OCI-LY7 (cell line): ENCODE results near the gene L3HYPDH. TPM values are rescaled to one million over a fixed set of nuclear protein-coding genes. Genes with fewer than 3 reads are reported as not detected.

ENCODE experiments used
- BruUV-seq: library from RNA; stranded (reverse); fragments of 400-500 nt; replicated peaks from 2 replicates; lab custom pipeline; 2021; lab: Mats Ljungman, UMichigan
- CTCF ChIA-PET: fragments of 300-600 bp; sonication (Branson Sonifier 250); formaldehyde crosslinking; loops from one replicate; lab custom pipeline; 2022; ENCODE audit warnings: antibody characterized with exemption; ENCODE audit not compliant: unreplicated experiment; lab: Charles Lee
- POLR2A ChIA-PET: fragments of 300-600 bp; sonication (Branson Sonifier 250); formaldehyde crosslinking; loops from one replicate; lab custom pipeline; 2022; ENCODE audit warnings: antibody characterized with exemption; lab: Charles Lee
- DNase-seq: peaks from one replicate; pipeline ENCODE4 v3.0.0-alpha.2; 2015; ENCODE audit warnings: low spot score
- H2AFZ ChIP-seq: fragments of 200-600 bp; sonication (generic), shearing (Covaris generic); 2 replicates; pipeline ENCODE4 v1.6.1; 2014; ENCODE audit warnings: mild to moderate bottlenecking, antibody characterized with exemption, low read length, moderate library complexity
- H3K27ac ChIP-seq: fragments of 200-600 bp; sonication (generic); 2 replicates; pipeline ENCODE4 v1.5.1; 2014; ENCODE audit warnings: mixed run types, low read depth, mild to moderate bottlenecking, moderate library complexity, low read length, inconsistent platforms; ENCODE audit not compliant: poor library complexity, severe bottlenecking
- H3K36me3 ChIP-seq: fragments of 200-600 bp; sonication (generic); 2 replicates; pipeline ENCODE4 v1.6.1; 2014; ENCODE audit warnings: mild to moderate bottlenecking, antibody characterized with exemption, low read length, moderate library complexity, mixed read lengths; ENCODE audit not compliant: insufficient read depth
- H3K4me1 ChIP-seq: fragments of 200-600 bp; sonication (generic); 2 replicates; pipeline ENCODE4 v1.5.1; 2014; ENCODE audit warnings: mild to moderate bottlenecking, low read length; ENCODE audit not compliant: insufficient read depth, poor library complexity, severe bottlenecking
- H3K4me2 ChIP-seq: fragments of 200-600 bp; sonication (generic); 2 replicates; pipeline ENCODE4 v1.6.1; 2014; ENCODE audit warnings: mild to moderate bottlenecking, low read length
- H3K4me3 ChIP-seq: fragments of 200-600 bp; sonication (generic); 2 replicates; pipeline ENCODE4 v1.5.1; 2014; ENCODE audit warnings: mild to moderate bottlenecking, low read depth, low read length; ENCODE audit not compliant: poor library complexity, severe bottlenecking
- H3K79me2 ChIP-seq: fragments of 200-600 bp; sonication (generic); 2 replicates; pipeline ENCODE4 v1.6.1; 2016; ENCODE audit warnings: low read depth, mild to moderate bottlenecking, low read length, moderate library complexity, mixed read lengths; ENCODE audit not compliant: insufficient read depth
- H3K9me2 ChIP-seq: fragments of 200-600 bp; sonication (generic); 2 replicates; pipeline ENCODE4 v1.6.1; 2016; ENCODE audit warnings: mild to moderate bottlenecking, low read length, mixed read lengths; ENCODE audit not compliant: insufficient read depth
- H3K9me3 ChIP-seq: fragments of 200-600 bp; sonication (generic); 2 replicates; pipeline ENCODE4 v1.6.1; 2014; ENCODE audit warnings: mild to moderate bottlenecking, mixed run types, low read length, mixed read lengths
- H4K20me1 ChIP-seq: fragments of 200-600 bp; sonication (generic); 2 replicates; pipeline ENCODE4 v1.6.1; 2014; ENCODE audit warnings: mild to moderate bottlenecking, antibody characterized with exemption, low read length, moderate library complexity, mixed read lengths; ENCODE audit not compliant: insufficient read depth
- CTCF ChIP-seq: fragments of 200-600 bp; sonication (generic); conservative IDR thresholded peaks from 2 replicates; pipeline ENCODE4 v1.5.1; 2014; ENCODE audit warnings: mild to moderate bottlenecking, antibody characterized with exemption, low read length, moderate library complexity, mixed read lengths
- EZH2phosphoT487 ChIP-seq: fragments of 200-600 bp; sonication (generic); IDR thresholded peaks from 2 replicates; pipeline ENCODE4 v1.6.1; 2018; ENCODE audit warnings: low read depth, borderline replicate concordance, mild to moderate bottlenecking, mixed run types, antibody characterized with exemption, low read length, moderate library complexity, mixed read lengths
- intact Hi-C: fragments of 100-400 bp; cut with micrococcal nuclease; formaldehyde crosslinking; loops from one replicate; pipeline ENCODE4 v1.10.0; 2022; ENCODE audit not compliant: unreplicated experiment
- total RNA-seq, 2 experiments: library from RNA; depleted of rRNA in 1 of 2; stranded (reverse); fragments of >200 nt in 1 of 2; shearing (Covaris generic) in 1 of 2; gene quantifications; 2 replicates each; pipeline ENCODE4 v1.2.3, GENCODE V29; 2014 to 2022

The L3HYPDH gene
- total RNA-seq, 2 experiments from 2014 or later: 36.6 to 43.2 TPM

DNA sequence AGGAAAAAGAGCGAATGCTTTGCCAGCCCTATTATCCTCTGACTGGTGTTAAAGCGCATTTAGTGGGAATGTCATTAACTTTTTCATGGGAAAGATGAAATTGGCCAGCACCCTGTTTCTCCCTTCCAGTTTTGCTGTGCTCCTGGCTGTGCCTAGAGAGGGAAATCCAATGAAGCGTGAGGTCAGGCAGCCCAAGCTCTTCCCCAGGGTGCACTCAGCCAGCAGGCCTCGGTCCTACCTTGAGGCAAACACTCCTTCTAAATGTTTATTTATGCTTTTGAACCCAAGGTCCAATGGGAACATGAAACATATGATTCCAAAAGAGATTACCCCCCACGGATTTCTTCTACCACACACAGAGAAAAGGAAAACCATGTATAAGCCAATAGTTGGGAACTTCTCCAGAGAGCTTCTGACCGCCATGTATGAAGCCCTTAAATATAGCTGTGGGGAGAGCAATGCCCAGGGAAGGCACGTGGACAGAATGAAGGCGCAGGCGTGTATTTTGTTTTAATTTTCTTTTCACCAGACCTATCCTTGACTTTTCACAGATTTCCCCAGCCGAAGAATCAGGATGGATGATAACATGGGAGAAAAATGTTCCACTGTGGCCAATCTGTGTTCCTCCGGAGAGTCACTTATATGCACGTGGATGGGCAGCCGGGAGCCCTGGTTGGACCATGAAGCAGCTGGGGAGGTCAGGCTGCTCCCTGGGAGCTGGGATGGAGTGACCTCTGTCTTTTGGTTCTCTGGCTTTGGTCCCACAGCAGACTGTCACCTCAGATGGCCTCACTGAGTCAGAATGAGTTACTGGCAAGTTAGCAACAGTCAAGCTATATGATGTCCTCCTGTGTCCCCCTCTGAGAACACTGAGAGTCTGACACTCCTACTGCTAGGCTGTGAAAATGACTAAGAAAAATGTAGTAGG is 56.3 kb downstream of the L3HYPDH start:
- Histone ChIP-seq H3K4me1 (peaks cover 11% of the 10 kb centered on the region), H4K20me1 (no peaks in the 10 kb centered on the region), H3K79me2 (no peaks in the 10 kb centered on the region), H3K27ac (no peak overlapping the region), H3K4me2 (no peak overlapping the region), H3K4me3 (no peak overlapping the region), H3K9me2 (no peaks in the 10 kb centered on the region), H3K36me3 (no peaks in the 10 kb centered on the region), H3K9me3 (no peaks in the 10 kb centered on the region), H2AFZ (no peak overlapping the region)
- TF ChIP-seq CTCF: no peak
- TF ChIP-seq EZH2phosphoT487: no peak
- ChIA-PET POLR2A (no interaction called here), CTCF (interaction anchor here (0.6 kb wide), 1 partner anchor 853 kb away, joined by 3 read pairs; no protein-coding TSS in a partner anchor)
- intact Hi-C loops: no loop called here
- no TSS peak for BruUV-seq
- DNase-seq: no peak

GRCh38 chr14:59425322-59425935 is 58.8 kb downstream of the L3HYPDH start:
- Histone ChIP-seq H2AFZ (no peak overlapping the region), H4K20me1 (no peaks in the 10 kb centered on the region), H3K4me1 (peaks cover 26% of the 10 kb centered on the region), H3K9me3 (no peaks in the 10 kb centered on the region), H3K9me2 (no peaks in the 10 kb centered on the region), H3K79me2 (no peaks in the 10 kb centered on the region), H3K4me3 (no peak overlapping the region), H3K36me3 (no peaks in the 10 kb centered on the region), H3K4me2 (no peak overlapping the region), H3K27ac (no peak overlapping the region)
- BruUV-seq: no TSS peak
- TF ChIP-seq EZH2phosphoT487: no peak
- TF ChIP-seq CTCF: no peak
- ChIA-PET POLR2A (interaction anchor here (0.5 to 1.5 kb wide), 3 partner anchors 18 to 575 kb away, joined by 4 to 5 read pairs (median 4); no protein-coding TSS in a partner anchor), CTCF (interaction anchor here (0.8 kb wide), 1 partner anchor 18 kb away, joined by 3 read pairs; no protein-coding TSS in a partner anchor)
- intact Hi-C loops: no loop called here
- no peak for DNase-seq
